ENCODE measurements around the gene UCHL3. TPM values are rescaled to one million over a fixed set of nuclear protein-coding genes. Genes with fewer than 3 reads are reported as not detected.

The UCHL3 gene
- total RNA-seq, 4 donors from 2014 or later, result 24.9 to 48.5 (median 38.8) TPM

GRCh38 chr13:75521956-75522355 is 27.6 kb upstream of the UCHL3 start:
- H3K4me3 ChIP-seq, result no peak overlapping the region
- 91% methylated on average over 3 of the region's 3 CpGs for WGBS
- H3K27me3 ChIP-seq, result no peaks in the 10 kb centered on the region
- DNase-seq (ENCODE audit: low spot score in 2 of 2), result no peak
- TF ChIP-seq EP300 (IDR thresholded peaks at IDR 0.05) (no peak), POLR2A (IDR thresholded peaks at IDR 0.05) (no peak), POLR2AphosphoS5 (IDR thresholded peaks at IDR 0.05) (no peak), CTCF (IDR thresholded peaks at IDR 0.05) (no peak)
- no peaks in the 10 kb centered on the region for H3K4me1 ChIP-seq
- H3K36me3 ChIP-seq, result peaks cover 9% of the 10 kb centered on the region
- no peak overlapping the region for H3K27ac ChIP-seq
- peaks cover 5% of the 10 kb centered on the region for H3K9me3 ChIP-seq

GRCh38 chr13:75530549-75530961 is 19.0 kb upstream of the UCHL3 start:
- DNase-seq (ENCODE audit: low spot score in 2 of 2), result no peak
- Histone ChIP-seq H3K9me3 (no peaks in the 10 kb centered on the region), H3K4me1 (no peaks in the 10 kb centered on the region), H3K4me3 (no peak overlapping the region), H3K27me3 (no peaks in the 10 kb centered on the region), H3K27ac (no peak overlapping the region), H3K36me3 (peaks cover 12% of the 10 kb centered on the region)
- TF ChIP-seq EP300 (IDR thresholded peaks at IDR 0.05), result no peak
- TF ChIP-seq POLR2A (IDR thresholded peaks at IDR 0.05), result no peak
- TF ChIP-seq POLR2AphosphoS5 (IDR thresholded peaks at IDR 0.05), result no peak
- no peak for TF ChIP-seq CTCF (IDR thresholded peaks at IDR 0.05)

GRCh38 chr13:75533861-75534260 is 15.7 kb upstream of the UCHL3 start:
- no peak for TF ChIP-seq EP300 (IDR thresholded peaks at IDR 0.05)
- Histone ChIP-seq H3K27ac (no peak overlapping the region), H3K4me1 (peaks cover 15% of the 10 kb centered on the region), H3K36me3 (peaks cover 6% of the 10 kb centered on the region), H3K4me3 (no peak overlapping the region), H3K27me3 (no peaks in the 10 kb centered on the region), H3K9me3 (no peaks in the 10 kb centered on the region)
- DNase-seq (ENCODE audit: low spot score in 2 of 2), result no peak
- 96% methylated on average over 1 of the region's 1 CpG for WGBS

- under 1% methylated on average over 51 of the region's 51 CpGs for WGBS
- no peaks in the 10 kb centered on the region for H3K36me3 ChIP-seq
- H3K4me3 ChIP-seq, result peak within 1 kb of the TSS; percentile 93
- peaks cover 15% of the 10 kb centered on the region for H3K4me1 ChIP-seq
- TF ChIP-seq EP300 (IDR thresholded peaks at IDR 0.05) (no peak), CTCF (IDR thresholded peaks at IDR 0.05) (peak; percentile 53 to 59), POLR2AphosphoS5 (IDR thresholded peaks at IDR 0.05) (peak in 1 of 3 donors; percentile 24), POLR2A (IDR thresholded peaks at IDR 0.05) (peak in 1 of 2 donors; percentile 49)
- H3K27me3 ChIP-seq, result no peaks in the 10 kb centered on the region
- H3K9me3 ChIP-seq, result no peaks in the 10 kb centered on the region
- peak within 1 kb of the TSS; percentile 69 for H3K27ac ChIP-seq
- peak; percentile 83 to 85 for DNase-seq (ENCODE audit: low spot score in 2 of 2)
Observed at GRCh38 chr13:75537401-75538365, 11.9 kb upstream of the UCHL3 start, which contains the start of gene COMMD6. Gene COMMD6 (minus strand): TSS chr13:75537841. CDS start chr13:75537805, 36 bp downstream.

GRCh38 chr13:75541287-75541686 is 8.3 kb upstream of the UCHL3 start:
- no peaks in the 10 kb centered on the region for H3K36me3 ChIP-seq
- TF ChIP-seq EP300 (IDR thresholded peaks at IDR 0.05), result no peak
- no peak for TF ChIP-seq POLR2A (IDR thresholded peaks at IDR 0.05)
- no peak for TF ChIP-seq POLR2AphosphoS5 (IDR thresholded peaks at IDR 0.05)
- no peak for TF ChIP-seq CTCF (IDR thresholded peaks at IDR 0.05)
- no peak overlapping the region for H3K4me3 ChIP-seq
- no peaks in the 10 kb centered on the region for H3K27me3 ChIP-seq
- no peak for DNase-seq (ENCODE audit: low spot score in 2 of 2)
- H3K27ac ChIP-seq, result no peak overlapping the region
- peaks cover 14% of the 10 kb centered on the region for H3K4me1 ChIP-seq
- WGBS, result 83% methylated on average over 4 of the region's 4 CpGs
- no peaks in the 10 kb centered on the region for H3K9me3 ChIP-seq

All from suprapubic skin (tissue), 4 donors.